HepG2 (cell line): ENCODE data around the gene SERPINE2. TPM values are rescaled to one million over a fixed set of nuclear protein-coding genes. Genes with fewer than 3 reads are reported as not detected.
A peak's percentile ranks its signal among the peaks of the same experiment; 100 is the strongest.

Experiments used
- AFF4 ChIP-seq: sonication (generic); formaldehyde crosslinking; IDR thresholded peaks from 2 replicates; pipeline ENCODE4 v1.4.0; 2020; ENCODE audit warnings: missing genetic modification reagents
- CC2D1A ChIP-seq: sonication (generic); formaldehyde crosslinking; IDR thresholded peaks from 2 replicates; pipeline ENCODE4 v1.8.1; 2023; ENCODE audit warnings: mild to moderate bottlenecking, missing genetic modification reagents
- FOXP4 ChIP-seq: sonication (generic); formaldehyde crosslinking; IDR thresholded peaks from 2 replicates; pipeline ENCODE4 v1.4.0; 2020; ENCODE audit warnings: missing genetic modification reagents
- HMGXB4 ChIP-seq, 2 experiments: sonication (generic) in 1 of 2; formaldehyde crosslinking in 1 of 2; IDR thresholded peaks; 2 replicates each; pipeline versions ENCODE4 v1.4.0 to v1.6.1; 2018 to 2020; ENCODE audit warnings: missing genetic modification reagents in 2 of 2, borderline replicate concordance in 1 of 2, low read depth in 1 of 2, mild to moderate bottlenecking in 1 of 2, missing biosample characterization in 1 of 2
- MEIS1 ChIP-seq: sonication (generic); formaldehyde crosslinking; IDR thresholded peaks from 2 replicates; pipeline ENCODE4 v1.9.0; 2021; ENCODE audit warnings: mild to moderate bottlenecking, missing genetic modification reagents, moderate library complexity, borderline replicate concordance
- RNF2 ChIP-seq: fragments of 450-650 bp; conservative IDR thresholded peaks from 2 replicates; pipeline ENCODE4 v1.6.1; 2016; ENCODE audit warnings: low read depth
- SIX4 ChIP-seq: sonication (generic); formaldehyde crosslinking; IDR thresholded peaks from 2 replicates; pipeline ENCODE4 v1.4.0; 2020; ENCODE audit warnings: missing genetic modification reagents
- SMYD3 ChIP-seq: sonication (generic); formaldehyde crosslinking; IDR thresholded peaks from 2 replicates; pipeline ENCODE4 v1.8.1; 2023; ENCODE audit warnings: mild to moderate bottlenecking, missing genetic modification reagents
- SNAPC4 ChIP-seq: sonication (generic); formaldehyde crosslinking; IDR thresholded peaks from 2 replicates; pipeline ENCODE4 v1.4.0; 2020; ENCODE audit warnings: mild to moderate bottlenecking, missing genetic modification reagents
- ZNF124 ChIP-seq: sonication (generic); formaldehyde crosslinking; IDR thresholded peaks from 2 replicates; pipeline ENCODE4 v1.4.0; 2020; ENCODE audit warnings: missing genetic modification reagents
- ZNF24 ChIP-seq: fragments of 450-650 bp; IDR thresholded peaks from 2 replicates; pipeline ENCODE4 v1.6.1; 2017; ENCODE audit warnings: antibody characterized with exemption, mild to moderate bottlenecking
- ZNF362 ChIP-seq: sonication (generic); formaldehyde crosslinking; IDR thresholded peaks from 2 replicates; pipeline ENCODE4 v1.4.0; 2020; ENCODE audit warnings: missing genetic modification reagents, mild to moderate bottlenecking, borderline replicate concordance
- ZNF780A ChIP-seq: sonication (generic); formaldehyde crosslinking; IDR thresholded peaks from 2 replicates; pipeline ENCODE4 v1.8.0; 2022; ENCODE audit warnings: mild to moderate bottlenecking, missing genetic modification reagents, moderate library complexity
- polyA plus RNA-seq, 8 experiments: library from polyadenylated mRNA; depleted of rRNA in 3 of 8; stranded (reverse) in 7 of 8; unstranded in 1 of 8; fragments of >200 nt; fragmentation: Illumina TruSeq in 4 of 8; extraction: Trizol in 4 of 8; gene quantifications; 2 replicates each; pipeline versions ENCODE4 v1.2.1 to v1.2.3, GENCODE V29; 2011 to 2016; ENCODE audit warnings: low read depth in 4 of 8, missing spikeins in 1 of 8, mixed read lengths in 1 of 8; ENCODE audit not compliant: insufficient read depth in 1 of 8
- total RNA-seq, 5 experiments: library from RNA; depleted of rRNA; stranded (reverse); fragments of >200 nt; fragmentation: Illumina TruSeq; extraction: Trizol; gene quantifications; 2 replicates each; pipeline ENCODE4 v1.2.3, GENCODE V29; 2016; ENCODE audit warnings: low read depth in 1 of 5

Gene SERPINE2
- total and polyA plus RNA-seq, 2 of the 13 experiments (the other 11 are each of a cell fraction or from before 2014, with no cell fraction given), result 7.9 to 18.1 TPM

GRCh38 chr2:223957092-223957851 lies 81.8 kb downstream of the SERPINE2 start, which contains the start of gene MRPL44 (continued):
- TF ChIP-seq FOXP4 (CRISPR knock-in tag), result peak; percentile 88
- TF ChIP-seq SNAPC4 (CRISPR knock-in tag), result peak; percentile 94
- TF ChIP-seq ZNF780A (CRISPR knock-in tag), result peak; percentile 81; the same call in 1 of the 2 replicates
- TF ChIP-seq HMGXB4 (CRISPR knock-in tag; IDR thresholded peaks at IDR 0.05; ENCODE audit: borderline replicate concordance in 1 of 2, low read depth in 1 of 2), result peak; percentile 100
- peak; percentile 71; the same call in 1 of the 2 replicates for TF ChIP-seq SMYD3 (CRISPR knock-in tag)
- peak; percentile 99 for TF ChIP-seq MEIS1
- peak; percentile 79; the same call in 1 of the 2 replicates for TF ChIP-seq ZNF362
- 0 out of 2 replicates have a peak, but pooled peaks have one; percentile 63 for TF ChIP-seq RNF2
- peak; percentile 93 for TF ChIP-seq AFF4 (CRISPR knock-in tag)
- TF ChIP-seq ZNF124 (CRISPR knock-in tag), result peak; percentile 97
- TF ChIP-seq SIX4 (CRISPR knock-in tag), result peak; percentile 88
- TF ChIP-seq ZNF24, result peak; percentile 88
- TF ChIP-seq CC2D1A (CRISPR knock-in tag), result peak; percentile 93; the same call in 1 of the 2 replicates
